Ovary (tissue), 3 donors: ENCODE results near the gene NCAM1.

Experiments
- CTCF ChIP-seq, 3 donors: fragments of 450-650 bp in 2 of 3; fragments of 200-600 bp in 1 of 3; IDR thresholded peaks; one replicate each; pipeline versions ENCODE4 v1.5.1 to v1.8.0; 2016 to 2022; ENCODE audit warnings: antibody characterized with exemption in 3 of 3, mild to moderate bottlenecking in 1 of 3
- EP300 ChIP-seq: sonication (generic); formaldehyde crosslinking; IDR thresholded peaks from one replicate; pipeline ENCODE4 v1.6.1; 2017; ENCODE audit warnings: antibody characterized with exemption
- POLR2A ChIP-seq: fragments of 450-650 bp; IDR thresholded peaks from one replicate; pipeline ENCODE4 v1.6.1; 2017; ENCODE audit warnings: antibody characterized with exemption, mild to moderate bottlenecking, moderate library complexity
- donor health status: DM: no; HTN: no; CAD: no.

DNA sequence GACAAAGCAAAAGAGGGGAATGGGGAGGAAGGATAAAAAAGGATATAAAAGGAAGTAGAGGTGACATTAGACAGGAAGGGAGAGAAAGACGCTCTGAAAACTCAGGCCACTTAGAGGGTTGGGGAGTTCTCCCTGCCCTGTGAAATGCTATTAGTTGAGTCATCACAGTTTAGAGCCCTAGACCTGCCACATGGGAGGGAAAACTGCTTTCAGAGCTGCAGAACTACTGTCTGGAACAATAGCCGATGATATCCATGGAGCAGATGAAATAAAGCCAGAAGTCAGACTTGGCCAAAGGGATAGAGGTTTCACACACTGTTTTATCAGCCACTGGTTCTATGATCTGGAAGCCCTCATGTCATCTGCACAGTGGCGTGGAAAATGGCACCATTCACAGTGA lies 157.9 kb downstream of the NCAM1 start:
- TF ChIP-seq CTCF (IDR thresholded peaks at IDR 0.05) (no peak), POLR2A (no peak), EP300 (no peak)
